ENCODE results near the gene FAM237A.

The FAM237A gene

DNA sequence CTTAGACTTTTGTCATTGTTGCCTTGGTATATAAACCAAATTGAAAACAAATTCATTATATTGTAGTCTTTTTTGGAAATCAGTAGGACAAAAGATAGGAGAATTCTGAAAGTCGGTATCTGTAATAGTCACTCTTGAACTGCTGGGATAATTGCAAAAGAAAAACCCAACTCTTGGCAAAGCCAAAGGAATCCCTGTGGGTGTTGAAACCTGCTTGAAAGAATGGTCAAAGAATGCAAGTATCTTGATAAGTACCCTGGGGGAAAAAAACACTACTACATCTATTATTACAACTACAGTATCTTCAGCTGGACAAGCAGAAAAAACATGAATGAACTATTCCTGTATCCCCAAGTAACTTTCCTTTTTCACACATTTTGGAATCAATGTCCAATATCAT lies 7.3 kb upstream of the FAM237A start:
- no peak for DNase-seq (ENCODE audit: low read depth)
- H3K4me3 ChIP-seq (ENCODE audit: low read depth, low read length): no peak overlapping the region
- TF ChIP-seq, protein P1, sequence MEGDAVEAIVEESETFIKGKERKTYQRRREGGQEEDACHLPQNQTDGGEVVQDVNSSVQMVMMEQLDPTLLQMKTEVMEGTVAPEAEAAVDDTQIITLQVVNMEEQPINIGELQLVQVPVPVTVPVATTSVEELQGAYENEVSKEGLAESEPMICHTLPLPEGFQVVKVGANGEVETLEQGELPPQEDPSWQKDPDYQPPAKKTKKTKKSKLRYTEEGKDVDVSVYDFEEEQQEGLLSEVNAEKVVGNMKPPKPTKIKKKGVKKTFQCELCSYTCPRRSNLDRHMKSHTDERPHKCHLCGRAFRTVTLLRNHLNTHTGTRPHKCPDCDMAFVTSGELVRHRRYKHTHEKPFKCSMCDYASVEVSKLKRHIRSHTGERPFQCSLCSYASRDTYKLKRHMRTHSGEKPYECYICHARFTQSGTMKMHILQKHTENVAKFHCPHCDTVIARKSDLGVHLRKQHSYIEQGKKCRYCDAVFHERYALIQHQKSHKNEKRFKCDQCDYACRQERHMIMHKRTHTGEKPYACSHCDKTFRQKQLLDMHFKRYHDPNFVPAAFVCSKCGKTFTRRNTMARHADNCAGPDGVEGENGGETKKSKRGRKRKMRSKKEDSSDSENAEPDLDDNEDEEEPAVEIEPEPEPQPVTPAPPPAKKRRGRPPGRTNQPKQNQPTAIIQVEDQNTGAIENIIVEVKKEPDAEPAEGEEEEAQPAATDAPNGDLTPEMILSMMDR (IDR thresholded peaks at IDR 0.05; ENCODE audit: insufficient read depth, low read depth, low read length, missing control alignments): no peak

- DNase-seq (ENCODE audit: low read depth): no peak
- TF ChIP-seq, protein P1 (IDR thresholded peaks at IDR 0.05; ENCODE audit: insufficient read depth, low read depth, low read length, missing control alignments): no peak
- no peak overlapping the region for H3K4me3 ChIP-seq (ENCODE audit: low read depth, low read length)
Observed at GRCh38 chr2:206639636-206640035, 2.7 kb upstream of the FAM237A start.

DNA sequence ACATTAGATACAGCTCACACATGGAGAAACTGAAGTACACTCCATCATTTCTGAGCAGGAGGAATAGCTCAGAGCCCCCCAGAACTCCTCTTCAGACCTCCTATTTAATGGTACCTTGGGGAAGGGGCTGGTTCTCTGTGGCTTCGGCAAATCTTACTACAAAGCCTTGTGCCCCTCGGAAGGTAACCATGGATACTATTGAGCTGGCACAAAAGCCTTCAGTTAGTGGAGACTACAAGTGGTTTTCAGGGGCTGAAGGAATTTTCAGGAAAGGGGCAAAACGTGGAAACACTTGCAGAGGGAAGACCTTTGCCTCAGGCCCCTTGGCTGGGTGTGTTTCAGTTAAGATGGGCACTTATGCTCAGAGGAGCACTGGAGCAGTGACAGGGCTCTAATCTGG lies 1.1 kb upstream of the FAM237A start:
- H3K4me3 ChIP-seq (ENCODE audit: low read depth, low read length): no peak overlapping the region
- DNase-seq (ENCODE audit: low read depth): no peak
- TF ChIP-seq, protein P1 (IDR thresholded peaks at IDR 0.05; ENCODE audit: insufficient read depth, low read depth, low read length, missing control alignments): no peak

- no peak for DNase-seq (ENCODE audit: low read depth)
- H3K4me3 ChIP-seq (ENCODE audit: low read depth, low read length): no peak overlapping the region
- TF ChIP-seq, protein P1 (IDR thresholded peaks at IDR 0.05; ENCODE audit: insufficient read depth, low read depth, low read length, missing control alignments): no peak
Observed at GRCh38 chr2:206647985-206648384, 5.7 kb downstream of the FAM237A start.

DNA sequence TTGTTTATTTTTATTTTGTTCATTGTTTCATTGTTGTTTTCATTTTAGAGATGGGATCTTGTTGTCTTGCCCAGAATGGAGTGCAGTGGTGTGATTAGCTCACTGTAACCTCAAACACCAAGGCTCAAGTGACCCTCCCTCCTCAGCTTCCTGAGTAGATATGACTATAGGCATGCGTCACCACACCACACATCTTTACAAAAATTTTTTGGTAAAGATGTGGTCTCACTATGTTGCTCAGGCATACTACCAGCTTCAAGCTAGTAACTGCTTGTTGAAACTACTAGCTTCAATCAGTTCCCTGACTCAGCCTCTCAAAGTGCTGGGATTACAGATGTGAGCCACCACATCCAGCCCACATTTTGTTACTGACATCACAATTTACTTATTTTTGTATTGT lies 14.8 kb downstream of the FAM237A start:
- TF ChIP-seq, protein P1 (IDR thresholded peaks at IDR 0.05; ENCODE audit: insufficient read depth, low read depth, low read length, missing control alignments): no peak
- DNase-seq (ENCODE audit: low read depth): no peak

DNA sequence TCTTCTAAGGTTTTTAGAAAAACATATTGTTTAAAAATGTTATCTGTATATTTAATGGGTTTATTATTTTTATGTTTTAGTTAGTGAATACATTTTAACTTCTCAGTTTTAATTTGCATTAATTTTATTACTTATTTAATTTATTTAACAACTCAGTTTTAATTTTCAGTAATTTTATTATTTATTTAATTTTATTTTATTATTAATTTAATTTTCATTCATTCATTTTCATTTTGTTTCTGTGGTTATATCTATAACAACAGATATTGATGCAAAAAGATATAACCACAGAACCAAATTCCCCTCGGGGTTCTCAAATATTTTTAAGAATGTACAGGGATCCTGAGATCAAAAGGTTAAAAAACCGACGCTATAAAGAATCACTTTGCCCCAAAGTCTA lies 23.0 kb downstream of the FAM237A start:
- DNase-seq (ENCODE audit: low read depth): no peak
- TF ChIP-seq, protein P1 (IDR thresholded peaks at IDR 0.05; ENCODE audit: insufficient read depth, low read depth, low read length, missing control alignments): no peak
- H3K4me3 ChIP-seq (ENCODE audit: low read depth, low read length): no peak overlapping the region

More for the DNA sequence above, 14.8 kb downstream of the FAM237A start:
- no peak overlapping the region for H3K4me3 ChIP-seq (ENCODE audit: low read depth, low read length)

DNA sequence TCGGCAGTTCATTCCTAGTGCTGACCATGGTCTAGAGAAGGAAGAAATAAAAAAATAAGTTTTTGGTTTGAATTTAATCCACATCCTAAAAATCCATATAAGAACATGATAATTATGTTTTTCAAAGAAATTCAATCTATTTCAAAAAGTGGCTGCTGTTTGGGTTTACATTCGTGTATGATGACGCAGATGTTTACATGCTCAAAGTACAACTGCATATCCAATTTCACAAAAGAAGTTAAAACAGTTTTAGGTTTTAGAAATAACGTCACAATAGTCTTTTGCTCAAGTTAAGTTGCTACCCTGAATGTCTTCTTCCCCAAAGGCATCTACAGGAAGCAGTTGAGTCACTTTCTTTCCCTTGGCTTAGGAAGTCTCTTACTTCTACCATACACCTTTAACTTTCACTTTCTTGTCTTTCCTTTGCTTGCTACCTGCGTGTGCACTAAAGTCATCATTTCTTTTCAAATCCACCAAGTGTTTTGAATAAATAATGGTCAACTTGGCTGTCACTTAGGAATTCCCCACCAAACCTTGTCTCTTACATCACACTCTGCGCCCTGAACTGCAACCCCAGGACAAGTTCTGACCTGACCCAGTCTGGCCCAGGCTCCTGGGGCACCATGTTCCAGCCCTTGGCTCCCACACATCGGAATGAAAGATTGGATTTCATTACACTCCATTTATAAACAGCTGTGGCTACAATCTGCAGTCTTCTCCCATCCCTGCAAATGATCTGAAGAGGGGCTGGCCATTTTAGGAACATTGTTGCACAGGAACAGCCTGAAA lies 28.4 kb downstream of the FAM237A start:
- no peak for DNase-seq (ENCODE audit: low read depth)
- TF ChIP-seq, protein P1 (IDR thresholded peaks at IDR 0.05; ENCODE audit: insufficient read depth, low read depth, low read length, missing control alignments): no peak
- H3K4me3 ChIP-seq (ENCODE audit: low read depth, low read length): no peak overlapping the region
